K562 (cell line): ENCODE measurements around the gene MYO18A.

Experiments
- CTCF ChIP-seq, 3 experiments: IDR thresholded peaks in 2 of 3; conservative IDR thresholded peaks in 1 of 3; 2 replicates each; pipeline ENCODE4 v1.5.1; 2011 to 2012; ENCODE audit warnings: low read length in 3 of 3, mild to moderate bottlenecking in 3 of 3, control low read depth in 2 of 3, improper control_type of control experiment in 1 of 3, inconsistent platforms in 1 of 3, low read depth in 1 of 3, mixed read lengths in 1 of 3, moderate library complexity in 1 of 3; ENCODE audit not compliant: insufficient read depth in 2 of 3
- FOSL1 ChIP-seq: fragments of 200-800 bp; sonication (Bioruptor generic); conservative IDR thresholded peaks from 2 replicates; pipeline ENCODE4 v1.6.1; 2016; ENCODE audit warnings: missing genetic modification characterization, missing compliant biosample characterization
- POLR2AphosphoS2 ChIP-seq: IDR thresholded peaks from 2 replicates; pipeline ENCODE4 v1.6.1; 2012; ENCODE audit warnings: low read length, improper control_type of control experiment
- TAF1 ChIP-seq: IDR thresholded peaks from 2 replicates; pipeline ENCODE4 v1.6.1; 2011; ENCODE audit warnings: mild to moderate bottlenecking, low read length, moderate library complexity; ENCODE audit not compliant: insufficient read depth, control insufficient read depth, severe bottlenecking; ENCODE audit errors: extremely low read depth
- TBP ChIP-seq: optimal IDR thresholded peaks from 2 replicates; pipeline ENCODE3; 2011; ENCODE audit warnings: low read depth, low read length, improper control_type of control experiment
- TRIM25 ChIP-seq: fragments of 450-650 bp; IDR thresholded peaks from 2 replicates; pipeline ENCODE4 v1.7.0; 2016; ENCODE audit warnings: borderline replicate concordance
- ZFP1 ChIP-seq: fragments of 450-650 bp; formaldehyde crosslinking; IDR thresholded peaks from 2 replicates; pipeline ENCODE4 v1.4.0; 2020; ENCODE audit warnings: mild to moderate bottlenecking, mixed read lengths
- ZNF121 ChIP-seq: sonication (generic); formaldehyde crosslinking; conservative IDR thresholded peaks from 2 replicates; pipeline ENCODE4 v1.8.0; 2022; ENCODE audit warnings: missing genetic modification reagents
- ZNF695 ChIP-seq: fragments of 450-650 bp; formaldehyde crosslinking; IDR thresholded peaks from 2 replicates; pipeline ENCODE4 v1.4.0; 2020; ENCODE audit warnings: mild to moderate bottlenecking, moderate library complexity

- no peak for TF ChIP-seq FOSL1 (tag)
- TF ChIP-seq TAF1: no peak
- TF ChIP-seq POLR2AphosphoS2: no peak
- TF ChIP-seq ZNF121 (CRISPR knock-in tag): no peak
- no peak for TF ChIP-seq ZNF695
- TF ChIP-seq TRIM25: no peak
- TF ChIP-seq ZFP1: no peak
- no peak for TF ChIP-seq TBP
- TF ChIP-seq CTCF (IDR thresholded peaks at IDR 0.05 in 2 of 3, conservative IDR thresholded peaks at IDR 0.05 in 1 of 3; ENCODE audit: insufficient read depth in 2 of 3, low read depth in 1 of 3, low read length in 3 of 3): no peak
These were observed 35.5 kb upstream of the MYO18A start for GRCh38 chr17:29215717-29216116.
